HG03196 (cell line): Measurements from ENCODE around the gene DHX9.

Experiments
- ATAC-seq: cut with Tn5 transposase; IDR thresholded peaks from one replicate; pipeline ENCODE4 v1.9.1; 2021; ENCODE audit not compliant: unreplicated experiment

Gene DHX9

GRCh38 chr1:182839209-182840066 lies at the start of gene DHX9:
TSS of gene DHX9 (plus strand) at chr1:182839347. CDS start at chr1:182842567, 3,220 bp downstream.
- ATAC-seq = peak; percentile 75

GRCh38 chr1:182791281-182792179 lies 47.6 kb upstream of the DHX9 start:
- ATAC-seq = no peak

GRCh38 chr1:182794091-182794490 lies 45.1 kb upstream of the DHX9 start:
- ATAC-seq = no peak

DNA sequence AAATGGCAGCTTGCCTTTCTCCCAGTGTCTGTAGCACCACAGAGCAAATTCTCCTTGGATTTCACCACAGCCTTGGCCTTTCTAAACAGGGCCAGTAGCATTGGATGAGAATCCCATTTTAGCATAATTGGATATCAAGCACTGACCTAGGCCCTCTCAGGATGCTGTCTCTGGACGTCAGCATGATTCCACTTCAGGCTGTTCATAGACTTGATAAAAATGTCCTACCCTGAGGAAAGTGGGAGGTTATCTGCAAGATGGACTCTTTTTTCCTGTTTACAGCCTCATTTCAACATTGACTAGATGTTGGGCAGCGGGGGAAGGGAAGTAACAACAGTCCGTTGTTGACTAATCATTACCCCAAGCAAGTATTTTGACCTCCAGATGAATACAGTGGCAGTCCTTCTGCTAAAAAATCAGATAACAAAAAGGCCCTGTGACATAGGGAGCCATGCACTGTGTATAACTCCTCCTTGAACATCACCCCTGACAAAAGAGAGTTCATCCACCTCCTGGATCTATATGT lies 44.4 kb upstream of the DHX9 start:
- no peak for ATAC-seq

GRCh38 chr1:182795563-182796228 lies 43.5 kb upstream of the DHX9 start:
- no peak for ATAC-seq

DNA sequence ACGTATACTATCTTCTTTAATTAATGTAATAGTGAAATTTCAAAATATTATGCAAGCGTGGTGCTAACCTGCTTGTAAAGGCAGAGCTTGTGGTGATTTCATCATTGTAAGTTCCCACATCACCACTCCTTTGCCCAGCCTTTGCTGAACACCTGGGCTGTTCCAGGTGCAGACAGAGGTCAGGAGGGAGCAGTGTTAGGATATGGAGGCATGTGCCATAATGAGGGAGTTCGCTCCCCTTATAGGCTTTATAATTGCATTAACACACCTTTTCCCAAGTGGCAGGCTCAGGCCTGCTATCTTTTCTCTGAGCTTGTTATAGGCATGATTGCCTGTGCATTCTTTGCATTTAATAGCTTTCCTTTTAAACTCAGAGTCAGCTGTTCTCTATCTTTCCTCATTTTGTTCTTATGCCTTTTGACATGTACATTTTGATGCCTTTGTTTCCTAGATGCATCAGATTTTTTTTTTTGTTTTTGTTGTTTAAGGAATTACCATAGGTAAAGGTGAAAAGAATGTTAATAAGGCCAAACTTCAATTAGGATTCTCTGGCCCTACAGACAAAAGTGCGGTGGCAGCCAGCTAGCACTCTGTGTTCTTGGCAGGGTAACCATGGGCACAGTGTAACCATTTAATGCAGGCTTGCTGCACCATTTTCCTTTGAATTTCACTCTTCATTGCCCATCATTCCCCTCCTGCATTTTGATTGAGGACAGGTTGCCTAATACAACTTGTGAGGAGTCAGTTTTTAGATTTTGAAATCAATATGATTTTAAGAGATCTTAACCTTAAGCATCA lies 36.9 kb upstream of the DHX9 start:
- no peak for ATAC-seq

- ATAC-seq = no peak
These were observed 35.3 kb upstream of the DHX9 start for GRCh38 chr1:182803846-182804245.

- no peak for ATAC-seq
These were observed 33.0 kb upstream of the DHX9 start for GRCh38 chr1:182806015-182806678.

GRCh38 chr1:182807907-182808306 lies 31.2 kb upstream of the DHX9 start:
- ATAC-seq = no peak

DNA sequence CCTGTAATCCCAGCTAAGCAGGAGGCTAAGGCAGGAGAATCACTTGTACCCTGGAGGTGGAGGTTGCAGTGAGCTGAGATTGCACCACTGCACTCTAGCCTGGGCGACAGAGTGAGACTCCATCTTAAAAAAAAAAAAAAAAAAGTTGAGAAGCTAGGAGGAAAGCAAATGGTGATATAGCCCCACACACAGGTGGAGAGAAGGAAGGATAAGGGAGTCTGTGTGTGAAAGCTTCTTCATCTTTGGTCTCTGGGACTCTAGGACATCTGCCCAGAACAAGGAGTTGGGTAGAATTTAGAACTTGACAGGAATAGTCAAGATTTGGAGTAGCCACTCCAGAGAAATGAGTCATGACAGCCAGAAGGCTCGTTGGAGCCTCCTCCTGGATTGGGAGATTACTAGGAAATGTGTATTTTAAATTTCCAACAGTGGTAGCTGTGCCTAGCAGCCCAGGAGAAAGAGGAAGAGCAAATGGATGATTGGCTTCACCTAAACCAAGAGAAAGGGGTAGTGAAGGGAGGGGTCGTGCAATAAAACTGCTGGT lies 29.7 kb upstream of the DHX9 start:
- ATAC-seq = no peak

DNA sequence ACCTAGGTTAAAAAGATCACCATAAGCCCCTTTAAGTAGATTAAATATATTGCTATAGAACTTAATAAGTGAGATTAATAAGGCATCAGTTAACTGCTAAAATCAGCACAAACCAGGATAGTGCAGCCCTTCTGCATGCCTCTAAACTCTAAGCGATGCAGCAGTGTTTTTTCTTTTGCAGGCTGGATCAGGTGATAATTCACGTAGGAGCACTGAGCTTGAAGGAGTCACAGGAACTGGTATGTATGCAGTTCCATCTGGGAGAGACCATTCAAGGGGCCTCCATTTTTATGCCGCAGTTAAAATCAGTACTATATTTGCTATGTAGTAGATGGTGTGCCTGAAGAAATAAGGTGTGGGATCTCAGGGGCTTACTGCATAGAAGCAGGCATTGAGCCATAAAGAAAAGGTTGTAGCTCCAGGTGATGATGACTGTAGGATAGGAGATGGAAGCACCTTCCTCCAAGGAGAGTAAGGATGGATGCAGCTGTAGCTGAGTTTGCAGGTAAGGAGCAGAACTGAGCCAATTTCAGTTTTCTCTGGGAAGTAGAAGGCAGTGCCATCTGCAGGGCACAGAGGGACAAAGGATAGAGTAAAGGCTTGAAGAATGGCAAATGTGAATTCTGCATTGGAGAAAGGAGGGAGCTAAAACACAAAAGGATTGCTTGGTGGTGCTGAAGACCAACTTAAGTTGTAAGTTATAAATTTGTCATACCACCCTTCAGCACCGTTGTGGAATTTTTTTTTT lies 27.0 kb upstream of the DHX9 start:
- ATAC-seq = no peak

DNA sequence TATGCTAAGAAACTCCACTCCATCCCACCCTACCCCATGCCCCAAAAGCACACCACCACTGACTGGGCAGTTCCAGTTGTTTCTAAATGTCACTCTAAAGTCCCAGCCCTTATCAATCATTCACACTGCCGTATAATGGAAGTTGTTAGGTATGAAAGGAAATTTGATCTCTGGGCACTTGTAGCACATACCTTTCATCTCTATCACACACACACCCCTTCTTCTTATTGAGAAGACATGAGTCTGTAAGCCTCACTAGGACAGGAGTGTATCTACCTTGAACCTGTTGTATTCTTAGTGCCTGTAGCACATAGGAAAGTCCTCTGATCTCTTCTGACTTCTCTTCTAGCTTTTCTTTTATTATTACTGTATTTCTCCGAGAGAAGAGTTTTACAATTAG lies 22.3 kb upstream of the DHX9 start:
- no peak for ATAC-seq

- no peak for ATAC-seq
These were observed 21.3 kb upstream of the DHX9 start for GRCh38 chr1:182817802-182818201.

DNA sequence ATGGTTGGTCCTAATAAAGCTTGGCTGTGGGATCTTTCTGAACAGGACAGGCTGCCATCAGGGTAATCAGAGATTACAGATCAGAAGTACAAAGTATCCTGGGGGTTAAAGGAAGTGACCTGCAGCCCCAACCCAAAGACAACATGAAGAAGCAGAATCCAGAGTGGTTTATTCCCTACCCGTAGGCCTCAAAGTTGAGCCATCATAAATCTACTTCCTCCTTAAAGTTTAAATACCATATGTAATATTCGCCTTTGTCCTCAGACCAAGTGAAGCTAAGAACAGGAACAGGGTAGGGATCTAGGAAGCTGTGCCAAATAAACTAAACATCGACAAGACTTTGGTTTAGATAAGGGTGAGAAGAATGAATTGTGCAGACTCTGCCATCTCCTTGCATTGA lies 15.9 kb upstream of the DHX9 start:
- no peak for ATAC-seq

DNA sequence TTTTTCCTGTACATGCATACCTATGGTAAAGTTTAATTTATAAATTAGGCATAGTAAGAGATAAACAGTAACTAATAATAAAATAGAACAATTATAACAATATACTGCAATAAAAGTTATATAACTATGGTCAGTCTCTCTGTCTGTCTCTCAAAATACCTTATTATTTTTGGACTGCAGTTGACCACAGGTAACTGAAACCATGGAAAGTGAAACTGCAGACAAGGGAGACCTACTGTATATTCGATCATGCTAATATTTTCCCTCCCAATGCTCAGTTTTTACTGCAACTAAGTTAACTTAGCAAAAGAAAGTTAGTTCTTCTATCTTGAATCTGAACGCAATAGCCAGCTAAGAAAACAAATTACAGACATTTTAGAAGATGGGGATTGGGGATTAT lies 12.3 kb upstream of the DHX9 start:
- no peak for ATAC-seq

- peak; percentile 68 for ATAC-seq
These were observed 9.7 kb upstream of the DHX9 start for GRCh38 chr1:182829285-182829932.

- ATAC-seq = no peak
These were observed 5.9 kb upstream of the DHX9 start for GRCh38 chr1:182833271-182833670.

DNA sequence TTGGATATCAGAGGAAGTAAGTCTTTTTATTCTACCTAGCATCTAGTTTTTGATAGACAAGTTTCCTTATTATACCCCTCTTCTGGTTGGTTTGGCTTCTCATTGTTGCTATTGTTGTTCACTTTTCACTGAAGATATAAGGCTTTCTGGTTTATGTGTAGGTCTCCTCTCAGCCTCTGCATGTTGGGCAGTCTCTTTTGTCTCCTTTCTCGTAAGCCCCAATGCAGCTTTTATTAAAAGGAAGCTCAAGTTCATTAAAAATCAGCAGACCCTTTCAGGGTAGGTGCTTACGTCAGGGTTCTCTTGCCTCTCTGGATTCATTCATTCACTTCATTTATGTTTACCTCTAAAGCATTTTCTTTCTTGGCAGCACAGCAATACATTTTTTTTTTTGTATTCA lies 4.8 kb upstream of the DHX9 start:
- no peak for ATAC-seq
